HEK293T (cell line): Measurements from ENCODE around the gene ANKRD42.

Experiments
- CTCF ChIA-PET: fragments of 350-600 bp; formaldehyde crosslinking; extraction: SDS; loops from one replicate; lab custom pipeline; 2021; ENCODE audit warnings: antibody characterized with exemption, inconsistent platforms; lab: Yijun Ruan, JAX
- POLR2A ChIA-PET: fragments of 350-600 bp; formaldehyde crosslinking; extraction: SDS; loops from one replicate; lab custom pipeline; 2020; ENCODE audit warnings: antibody characterized with exemption, inconsistent platforms; lab: Yijun Ruan, JAX
- DNase-seq: peaks from one replicate; pipeline ENCODE4 v3.0.0; 2012; ENCODE audit warnings: mixed read lengths; ENCODE audit errors: extremely low spot score
- ARNT ChIP-seq: fragments of 450-650 bp; IDR thresholded peaks from 2 replicates; pipeline ENCODE4 v1.6.1; 2017; ENCODE audit warnings: mild to moderate bottlenecking
- BHLHE40 ChIP-seq: fragments of 450-650 bp; IDR thresholded peaks from 2 replicates; pipeline ENCODE4 v1.6.1; 2016; ENCODE audit warnings: mild to moderate bottlenecking, moderate library complexity, borderline replicate concordance
- CTBP1 ChIP-seq: fragments of 450-650 bp; IDR thresholded peaks from 2 replicates; pipeline ENCODE4 v1.6.1; 2016; ENCODE audit warnings: borderline replicate concordance
- ELF4 ChIP-seq: fragments of 450-650 bp; IDR thresholded peaks from 2 replicates; pipeline ENCODE4 v1.6.1; 2017; ENCODE audit warnings: antibody characterized with exemption
- FOXA1 ChIP-seq: fragments of 450-650 bp; IDR thresholded peaks from 2 replicates; pipeline ENCODE4 v1.6.1; 2016; ENCODE audit warnings: mild to moderate bottlenecking
- FOXK2 ChIP-seq: fragments of 450-650 bp; IDR thresholded peaks from 2 replicates; pipeline ENCODE4 v1.6.1; 2016; ENCODE audit warnings: mild to moderate bottlenecking
- FOXM1 ChIP-seq: fragments of 450-650 bp; IDR thresholded peaks from 2 replicates; pipeline ENCODE4 v1.6.1; 2017; ENCODE audit warnings: mild to moderate bottlenecking, borderline replicate concordance
- HDGF ChIP-seq: fragments of 450-650 bp; IDR thresholded peaks from 2 replicates; pipeline ENCODE4 v1.6.1; 2017; ENCODE audit warnings: antibody characterized with exemption, borderline replicate concordance
- L3MBTL2 ChIP-seq: fragments of 450-650 bp; conservative IDR thresholded peaks from 2 replicates; pipeline ENCODE4 v1.6.1; 2016; ENCODE audit warnings: mild to moderate bottlenecking
- LEF1 ChIP-seq: fragments of 450-650 bp; IDR thresholded peaks from 2 replicates; pipeline ENCODE4 v1.6.1; 2017; ENCODE audit warnings: mild to moderate bottlenecking, borderline replicate concordance
- NFRKB ChIP-seq: fragments of 450-650 bp; IDR thresholded peaks from 2 replicates; pipeline ENCODE4 v1.6.1; 2016; ENCODE audit warnings: mild to moderate bottlenecking, moderate library complexity
- PKNOX1 ChIP-seq: fragments of 450-650 bp; IDR thresholded peaks from 2 replicates; pipeline ENCODE4 v1.6.1; 2016
- SP1 ChIP-seq: fragments of 450-650 bp; IDR thresholded peaks from 2 replicates; pipeline ENCODE4 v1.6.1; 2017
- SUZ12 ChIP-seq: fragments of 450-650 bp; IDR thresholded peaks from 2 replicates; pipeline ENCODE4 v1.6.1; 2016; ENCODE audit warnings: mild to moderate bottlenecking
- TARDBP ChIP-seq: fragments of 450-650 bp; IDR thresholded peaks from 2 replicates; pipeline ENCODE4 v1.6.1; 2016
- ZNF384 ChIP-seq: fragments of 450-650 bp; IDR thresholded peaks from 2 replicates; pipeline ENCODE4 v1.6.1; 2016

Gene ANKRD42

GRCh38 chr11:83285151-83285770 is 91.7 kb downstream of the ANKRD42 start:
- POLR2A ChIA-PET = interaction anchor here (0.6 to 1.4 kb wide), 21 partner anchors 8 to 554 kb away, joined by 3 to 12 read pairs (median 3); partner anchors contain the start of genes ANKRD42, DDIAS, FAM181B and PCF11
- CTCF ChIA-PET = no interaction called here
- TF ChIP-seq ARNT (no peak), L3MBTL2 (peak; percentile 86)
- DNase-seq = no peak

- ChIA-PET POLR2A (interaction anchor here (0.6 to 1.4 kb wide), 22 partner anchors 9 to 555 kb away, joined by 3 to 12 read pairs (median 4); partner anchors contain the start of genes ANKRD42, DDIAS, FAM181B and PCF11), CTCF (no interaction called here)
- TF ChIP-seq LEF1 (no peak), L3MBTL2 (peak; percentile 72), FOXA1 (no peak), SUZ12 (peak; percentile 78), FOXM1 (no peak), ELF4 (peak; percentile 71), TARDBP (no peak), PKNOX1 (no peak), BHLHE40 (no peak), ZNF384 (no peak), NFRKB (no peak), HDGF (no peak), ARNT (no peak), SP1 (no peak), FOXK2 (no peak), CTBP1 (no peak)
- peak; percentile 91 for DNase-seq
Measured at GRCh38 chr11:83285771-83286528, 92.4 kb downstream of the ANKRD42 start, which contains the start of gene CCDC90B. Gene CCDC90B, minus strand, starts transcription at chr11:83286367. Its CDS starts 395 bp downstream, at chr11:83285972.

GRCh38 chr11:83287631-83288030 is 94.1 kb downstream of the ANKRD42 start:
- ChIA-PET POLR2A (no interaction called here), CTCF (interaction anchor here (1.0 kb wide), 1 partner anchor 8 kb away, joined by 4 read pairs; no protein-coding TSS in a partner anchor)
- DNase-seq = no peak
- no peak for TF ChIP-seq ARNT
- no peak for TF ChIP-seq NFRKB
- TF ChIP-seq LEF1 = no peak
- no peak for TF ChIP-seq FOXA1
- no peak for TF ChIP-seq SUZ12
- TF ChIP-seq TARDBP = no peak
- no peak for TF ChIP-seq SP1

GRCh38 chr11:83292709-83293456 is 99.4 kb downstream of the ANKRD42 start:
- TF ChIP-seq PKNOX1 = no peak
- TF ChIP-seq ELF4 = no peak
- TF ChIP-seq FOXM1 = no peak
- TF ChIP-seq L3MBTL2 = no peak
- no peak for TF ChIP-seq ARNT
- no peak for TF ChIP-seq FOXA1
- TF ChIP-seq NFRKB = no peak
- no peak for TF ChIP-seq LEF1
- TF ChIP-seq BHLHE40 = no peak
- POLR2A ChIA-PET = interaction anchor here (1.0 to 1.1 kb wide), 2 partner anchors 270 to 432 kb away, joined by 3 to 4 read pairs; no protein-coding TSS in a partner anchor
- CTCF ChIA-PET = interaction anchor here (0.6 to 2.6 kb wide), 18 partner anchors 9 to 1226 kb away, joined by 3 to 24 read pairs (median 4); no protein-coding TSS in a partner anchor
- peak; percentile 51 for DNase-seq

- TF ChIP-seq ARNT (no peak), FOXA1 (no peak), SUZ12 (no peak), LEF1 (no peak), ZNF384 (no peak), CTBP1 (no peak), FOXM1 (no peak), NFRKB (no peak), L3MBTL2 (no peak), FOXK2 (no peak), TARDBP (no peak)
- ChIA-PET CTCF (interaction anchor here (0.7 to 2.6 kb wide), 10 partner anchors 9 to 526 kb away, joined by 3 to 24 read pairs (median 4); no protein-coding TSS in a partner anchor), POLR2A (interaction anchor here (1.1 kb wide), 1 partner anchor 431 kb away, joined by 3 read pairs; no protein-coding TSS in a partner anchor)
- no peak for DNase-seq
Measured at GRCh38 chr11:83293457-83293774, 99.9 kb downstream of the ANKRD42 start.

GRCh38 chr11:83294208-83294607 is 100.7 kb downstream of the ANKRD42 start:
- POLR2A ChIA-PET = no interaction called here

More at GRCh38 chr11:83294208-83294607, 100.7 kb downstream of the ANKRD42 start:
- DNase-seq = no peak
- CTCF ChIA-PET = interaction anchor here (2.6 kb wide), 1 partner anchor 430 kb away, joined by 24 read pairs; no protein-coding TSS in a partner anchor
- TF ChIP-seq L3MBTL2 (no peak), NFRKB (no peak), FOXA1 (no peak), FOXK2 (no peak), TARDBP (no peak), ARNT (no peak), PKNOX1 (no peak), ELF4 (no peak), CTBP1 (no peak), SUZ12 (no peak)
